IPS-18c (cell line): ENCODE data around the gene TMEM238.

Source experiments
- H3K4me3 ChIP-seq: 2 replicates; pipeline ENCODE4 v1.7.0; 2013; ENCODE audit warnings: low read depth, mild to moderate bottlenecking, low read length, moderate library complexity; ENCODE audit not compliant: insufficient read depth
- H3K9me3 ChIP-seq: one replicate; pipeline ENCODE4 v1.6.1; 2013; ENCODE audit warnings: mild to moderate bottlenecking, low read length, moderate library complexity; ENCODE audit not compliant: control insufficient read depth, insufficient read depth

The TMEM238 gene

DNA sequence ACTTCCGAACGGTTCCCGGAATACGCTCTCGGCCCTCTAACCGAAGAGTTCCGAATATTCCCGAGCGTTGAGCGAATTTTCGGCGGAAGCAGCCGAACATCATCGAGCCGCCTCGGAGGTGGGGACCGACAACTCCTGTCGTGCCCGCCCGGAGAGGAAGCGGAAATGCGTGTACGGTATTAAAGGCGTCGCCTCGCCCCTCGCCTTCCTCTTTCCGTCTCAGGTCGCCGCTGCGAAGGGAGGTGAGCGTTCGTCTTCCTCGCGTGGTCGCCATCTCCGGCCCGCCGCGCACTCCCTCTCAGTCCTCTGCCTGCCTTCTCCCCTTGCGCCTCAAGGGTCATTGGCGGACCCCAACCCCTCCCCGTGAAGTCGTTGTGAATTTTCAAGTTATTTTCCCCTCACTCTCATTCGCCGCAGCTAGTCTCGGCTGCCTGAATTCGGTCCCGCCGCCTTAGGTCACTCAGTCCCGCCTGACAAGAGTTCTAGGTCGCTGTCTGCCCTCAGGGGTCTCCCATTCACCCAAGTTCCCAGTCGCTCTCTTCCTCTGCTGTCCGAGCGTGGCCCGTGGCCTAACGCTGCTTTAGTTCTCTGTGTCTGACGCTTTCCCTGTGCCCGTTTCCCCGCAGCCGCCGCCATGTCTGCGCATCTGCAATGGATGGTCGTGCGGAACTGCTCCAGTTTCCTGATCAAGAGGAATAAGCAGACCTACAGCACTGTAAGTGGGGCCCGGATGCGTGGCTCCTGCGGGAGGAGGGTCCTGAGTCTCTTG, 1.8 kb upstream of the TMEM238 start, which contains the start of gene RPL28:
TSS of gene RPL28 (plus strand) at position 209 of the 769 bp plus-strand sequence. CDS start at position 635, 426 bp downstream.
- no peaks in the 10 kb centered on the region for H3K9me3 ChIP-seq

GRCh38 chr19:55384920-55385723, 1.0 kb upstream of the TMEM238 start:
- no peaks in the 10 kb centered on the region for H3K9me3 ChIP-seq
- H3K4me3 ChIP-seq, result peak overlapping the region; percentile 88

More for the DNA sequence above, 1.8 kb upstream of the TMEM238 start, which contains the start of gene RPL28:
- H3K4me3 ChIP-seq, result peak within 1 kb of the TSS; percentile 88

DNA sequence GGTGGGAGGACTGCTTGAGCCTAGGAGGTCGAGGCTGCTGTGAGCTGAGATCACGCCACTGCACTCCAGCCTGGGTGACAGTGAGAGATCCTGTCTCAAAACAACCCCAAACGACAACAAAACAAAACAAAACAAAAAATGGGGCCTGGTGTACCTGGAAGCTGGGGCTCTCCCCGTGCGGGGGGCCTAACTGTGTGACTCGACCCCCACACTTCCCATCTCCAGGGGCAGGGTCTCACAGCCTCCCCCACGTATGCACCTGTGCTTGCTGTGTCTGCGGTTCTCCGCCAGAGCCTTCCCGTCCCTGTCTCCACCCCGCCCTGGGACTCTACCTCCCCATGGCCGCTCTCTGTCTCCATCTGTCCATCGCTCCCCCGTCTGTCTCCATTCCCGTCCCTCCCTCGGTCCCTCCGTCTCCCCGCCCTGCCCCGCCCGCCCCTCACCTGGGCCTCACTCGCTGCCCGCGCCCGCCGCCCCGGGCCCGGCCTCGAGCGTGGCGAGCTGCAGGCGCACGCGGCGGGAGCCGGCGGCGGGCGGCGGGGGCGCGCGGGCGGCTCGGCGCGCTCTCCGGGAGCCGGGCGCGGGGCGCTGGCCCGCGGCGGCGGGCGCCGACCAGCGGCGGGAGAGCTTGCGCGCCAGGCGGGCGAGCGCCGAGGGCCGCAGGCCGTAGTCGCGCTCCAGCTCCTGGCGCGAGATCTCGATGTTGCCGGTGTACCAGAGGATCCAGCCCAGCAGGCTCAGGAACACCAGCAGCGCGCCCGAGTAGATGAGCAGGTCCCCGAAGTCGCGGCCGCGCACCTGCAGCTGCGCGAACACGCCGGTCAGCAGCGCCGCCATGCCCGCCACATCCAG, 587 bp downstream of the TMEM238 start:
- H3K4me3 ChIP-seq, result peak overlapping the region; percentile 88

DNA sequence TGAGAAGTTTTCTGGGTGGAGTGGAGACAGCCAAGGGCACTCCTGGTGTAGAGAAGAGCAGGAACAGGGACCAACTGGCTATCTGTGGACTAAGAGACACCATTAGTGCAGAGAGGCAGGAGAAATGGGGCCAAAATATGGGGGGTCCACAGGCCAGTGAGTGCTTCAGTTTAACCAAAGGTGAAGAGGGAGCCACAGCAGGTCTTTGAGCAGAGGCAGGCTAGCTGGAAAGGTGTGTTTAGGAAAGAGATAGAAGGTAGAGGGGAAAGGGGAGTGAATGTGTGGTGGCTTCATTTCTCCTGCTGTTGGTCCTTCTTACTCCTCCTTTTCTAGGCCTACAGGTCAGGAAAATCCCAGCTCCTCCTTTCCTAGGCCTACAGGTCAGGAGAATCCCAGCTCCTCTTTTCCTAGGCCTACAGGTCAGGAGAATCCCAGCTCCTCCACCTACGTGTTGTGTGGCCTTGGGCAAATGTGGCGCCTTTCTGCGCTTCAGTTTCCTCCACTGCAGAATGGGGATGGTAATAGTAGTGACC, 1.5 kb downstream of the TMEM238 start:
- Histone ChIP-seq H3K9me3 (no peaks in the 10 kb centered on the region), H3K4me3 (no peak overlapping the region)

More for the DNA sequence above, 587 bp downstream of the TMEM238 start:
- H3K9me3 ChIP-seq, result no peaks in the 10 kb centered on the region

DNA sequence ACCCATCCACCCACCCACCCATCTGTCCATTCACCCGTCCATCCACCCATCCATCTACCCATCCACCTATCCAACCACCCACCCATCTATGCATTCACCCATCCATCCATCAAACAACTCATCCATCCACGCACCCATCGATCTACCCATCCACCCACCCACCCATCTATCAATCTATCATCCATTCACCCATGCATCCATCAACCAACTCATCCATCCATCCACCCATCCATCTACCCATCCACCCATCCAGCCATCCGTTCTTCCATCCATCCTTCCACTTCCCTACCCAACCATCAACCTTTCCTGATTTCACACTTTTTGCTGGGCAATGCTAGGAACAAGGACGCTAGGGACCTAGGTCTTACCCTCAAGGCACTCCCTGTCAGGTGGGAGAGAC, 2.1 kb downstream of the TMEM238 start:
- Histone ChIP-seq H3K9me3 (no peaks in the 10 kb centered on the region), H3K4me3 (no peak overlapping the region)

DNA sequence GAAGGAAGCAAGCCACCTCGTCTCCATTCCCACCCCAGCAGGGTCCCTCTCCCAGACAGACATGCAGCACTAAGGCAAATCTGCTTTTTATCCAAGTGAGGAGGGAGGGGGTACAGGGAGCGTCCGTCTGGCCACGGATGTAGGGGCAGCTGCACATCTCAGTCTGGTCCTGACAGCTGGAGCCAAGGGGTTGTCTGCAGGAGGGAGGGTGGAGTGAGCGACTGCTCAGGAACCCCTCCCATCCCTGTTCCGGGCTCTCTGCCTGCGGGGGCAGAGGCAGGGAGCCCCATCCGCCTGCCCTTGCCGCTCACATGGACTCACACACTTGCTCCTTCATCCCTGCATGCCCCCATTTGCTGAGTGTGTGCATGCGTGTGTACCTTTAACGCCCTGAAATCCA, 4.9 kb downstream of the TMEM238 start:
- no peak overlapping the region for H3K4me3 ChIP-seq
- H3K9me3 ChIP-seq, result no peaks in the 10 kb centered on the region

DNA sequence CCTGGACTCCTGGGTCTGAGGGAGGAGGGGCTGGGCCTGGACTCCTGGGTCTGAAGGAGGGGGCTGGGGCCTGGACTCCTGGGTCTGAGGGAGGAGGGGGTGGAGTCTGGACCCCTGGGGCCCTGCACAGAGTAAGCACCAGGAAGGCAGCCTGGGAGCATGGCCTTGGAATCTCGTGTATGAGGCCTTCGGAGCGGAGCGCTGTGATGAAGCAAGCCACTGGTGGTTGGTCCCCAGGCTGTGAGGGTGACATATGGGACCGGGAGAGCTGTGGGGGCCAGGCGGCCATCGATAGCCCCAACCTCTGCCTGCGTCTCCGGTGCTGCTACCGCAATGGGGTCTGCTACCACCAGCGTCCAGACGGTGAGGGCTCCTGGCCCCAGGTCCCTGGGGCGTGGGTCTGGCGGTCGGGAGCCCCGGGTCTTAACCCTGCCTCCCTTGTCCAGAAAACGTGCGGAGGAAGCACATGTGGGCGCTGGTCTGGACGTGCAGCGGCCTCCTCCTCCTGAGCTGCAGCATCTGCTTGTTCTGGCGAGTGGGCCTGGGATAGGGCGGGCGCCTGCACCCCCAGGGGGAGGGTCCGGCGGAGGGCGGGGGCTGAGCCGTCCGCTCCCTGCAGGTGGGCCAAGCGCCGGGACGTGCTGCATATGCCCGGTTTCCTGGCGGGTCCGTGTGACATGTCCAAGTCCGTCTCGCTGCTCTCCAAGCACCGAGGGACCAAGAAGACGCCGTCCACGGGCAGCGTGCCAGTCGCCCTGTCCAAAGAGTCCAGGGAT, 6.5 kb downstream of the TMEM238 start:
- H3K9me3 ChIP-seq, result no peaks in the 10 kb centered on the region
- peak overlapping the region; percentile 58 for H3K4me3 ChIP-seq

GRCh38 chr19:55376241-55376933, 7.7 kb downstream of the TMEM238 start, which contains the start of gene TMEM190:
TSS of gene TMEM190 (plus strand) at chr19:55376826. CDS start at chr19:55376854, 28 bp downstream.
- H3K9me3 ChIP-seq, result no peaks in the 10 kb centered on the region
- H3K4me3 ChIP-seq, result peak within 1 kb of the TSS; percentile 58

DNA sequence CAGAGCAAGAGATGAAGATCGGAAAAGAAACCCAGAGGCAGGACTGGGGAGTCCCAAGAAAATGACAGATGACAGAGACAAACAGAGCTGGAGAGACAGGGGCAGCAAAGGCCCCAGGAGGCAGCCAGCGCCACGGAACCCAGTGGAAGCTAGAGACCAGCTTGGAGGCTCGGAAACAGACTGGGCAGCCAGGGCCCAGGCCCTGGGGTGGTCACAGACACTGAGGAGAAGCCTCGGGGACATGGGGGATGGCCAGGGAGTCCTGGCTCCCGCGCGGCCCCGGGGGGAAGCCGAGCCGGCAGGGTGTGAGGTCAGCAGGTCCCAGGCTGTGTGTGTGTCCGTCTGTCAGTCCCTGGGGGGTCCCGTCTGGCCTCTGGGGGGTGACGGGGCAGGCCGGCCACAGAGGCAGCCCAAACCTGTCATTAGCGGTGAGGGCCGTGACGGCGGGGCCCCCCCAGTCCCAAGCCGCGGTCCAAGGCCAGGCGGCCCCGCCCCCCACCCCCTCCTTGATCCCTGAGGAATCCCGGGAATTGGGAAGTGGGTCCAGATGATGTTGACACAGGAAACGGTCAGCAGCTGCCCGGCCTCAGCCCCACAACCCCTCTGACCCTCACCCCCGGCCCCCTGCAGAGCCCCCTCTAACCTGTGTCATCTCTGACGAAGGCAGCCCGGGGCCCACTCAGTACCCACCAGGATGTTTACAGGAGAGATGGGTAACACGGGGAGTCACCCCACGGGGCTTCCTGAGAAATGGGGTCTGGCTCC, 9.9 kb downstream of the TMEM238 start:
- Histone ChIP-seq H3K9me3 (no peaks in the 10 kb centered on the region), H3K4me3 (no peak overlapping the region)

DNA sequence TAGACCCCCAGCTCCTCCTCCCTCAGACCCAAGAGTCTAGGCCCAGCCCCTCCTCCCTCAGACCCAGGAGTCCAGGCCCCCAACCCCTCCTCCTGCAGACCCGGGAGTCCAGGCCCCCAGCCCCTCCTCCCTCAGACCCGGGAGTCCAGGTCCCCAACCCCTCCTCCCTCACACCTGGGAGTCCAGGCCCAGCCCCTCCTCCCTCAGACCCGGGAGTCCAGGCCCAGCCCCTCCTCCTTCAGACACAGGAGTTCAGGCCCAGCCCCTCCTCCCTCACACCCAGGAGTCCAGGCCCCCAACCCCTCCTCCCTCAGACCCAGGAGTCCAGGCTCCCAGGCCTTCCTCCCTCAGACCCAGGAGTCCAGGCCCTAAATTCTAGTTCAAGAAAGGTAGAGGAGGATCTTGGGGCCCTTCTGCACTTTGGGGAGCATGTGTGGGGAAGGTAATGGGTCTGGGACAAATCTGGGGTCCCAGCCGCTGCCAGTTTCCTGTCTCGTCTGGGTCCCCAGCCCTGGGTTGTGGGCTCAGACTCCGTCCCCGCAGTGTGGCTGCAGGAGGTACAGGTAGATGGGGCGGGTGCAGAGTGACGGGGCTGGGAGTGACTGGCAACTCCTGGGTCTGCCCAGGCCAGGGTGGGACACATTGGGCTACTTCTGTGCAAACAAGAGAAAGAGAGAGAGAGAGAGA, 10.6 kb downstream of the TMEM238 start:
- Histone ChIP-seq H3K4me3 (peak overlapping the region; percentile 20; the same call in 1 of the 2 replicates), H3K9me3 (no peaks in the 10 kb centered on the region)

GRCh38 chr19:55372316-55373081, 11.6 kb downstream of the TMEM238 start:
- Histone ChIP-seq H3K9me3 (no peaks in the 10 kb centered on the region), H3K4me3 (no peak overlapping the region)

- H3K4me3 ChIP-seq, result peak within 1 kb of the TSS; percentile 53
- H3K9me3 ChIP-seq, result no peaks in the 10 kb centered on the region
Measured at GRCh38 chr19:55370305-55370988, 13.6 kb downstream of the TMEM238 start, which contains the start of gene IL11. TSS of gene IL11 (minus strand) at chr19:55370463. CDS start at chr19:55370310, 153 bp downstream.

DNA sequence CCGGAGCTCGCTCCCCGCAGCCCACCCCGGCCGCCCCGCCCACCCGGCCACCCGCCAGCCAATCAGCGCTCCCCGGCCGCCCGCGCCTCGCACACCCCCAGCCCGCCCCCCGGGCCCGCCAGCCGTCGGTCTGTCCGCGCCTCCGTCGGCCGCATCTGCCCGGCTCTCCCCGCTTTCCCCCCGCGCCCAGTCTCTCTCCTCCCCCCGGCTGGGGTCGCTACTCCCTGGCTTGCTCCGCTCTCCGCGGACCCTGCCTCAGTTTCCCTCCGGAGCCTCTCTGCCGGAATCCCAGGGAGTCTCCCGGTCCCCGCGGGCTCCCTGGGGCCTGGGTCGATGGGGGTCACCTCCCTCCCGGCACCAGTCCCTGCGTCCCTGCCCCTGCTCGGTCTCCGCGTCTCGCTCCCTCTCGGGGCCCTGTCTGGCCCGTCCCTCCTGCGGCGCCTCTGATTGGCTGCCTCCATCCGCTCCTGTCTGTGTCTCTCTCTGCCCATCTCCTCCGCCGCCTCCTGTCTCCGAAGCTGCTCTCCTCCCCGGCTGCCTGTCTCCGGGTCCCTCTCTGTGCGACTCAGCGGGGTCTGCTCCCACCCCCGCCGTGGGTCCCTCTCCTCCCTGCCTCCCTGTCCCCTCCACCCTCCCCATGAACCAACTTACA, 14.3 kb downstream of the TMEM238 start:
- Histone ChIP-seq H3K9me3 (no peaks in the 10 kb centered on the region), H3K4me3 (peak overlapping the region; percentile 53)
